IMR-90 (cell line): ENCODE data around the gene SLC9A9. TPM values are rescaled to one million over a fixed set of nuclear protein-coding genes. Genes with fewer than 3 reads are reported as not detected.

Experiments used
- ATAC-seq: fragments of 200-7000 bp; cut with Tn5 transposase; 2 replicates; pipeline ENCODE4 v1.9.1; 2020; ENCODE audit warnings: low read depth, mild to moderate bottlenecking, moderate library complexity
- BruUV-seq: library from RNA; stranded (reverse); fragments of 400-500 nt; replicated peaks from 2 replicates; lab custom pipeline; 2021; lab: Mats Ljungman, UMichigan
- CTCF ChIA-PET: fragments of 300-600 bp; formaldehyde crosslinking; extraction: SDS; loops from one replicate; lab custom pipeline; 2021; ENCODE audit warnings: antibody characterized with exemption; lab: Yijun Ruan, JAX
- POLR2A ChIA-PET: fragments of 300-600 bp; sonication (Branson Sonifier 250); formaldehyde crosslinking; loops from one replicate; lab custom pipeline; 2022; ENCODE audit warnings: antibody characterized with exemption; ENCODE audit not compliant: unreplicated experiment; lab: Charles Lee
- DNase-seq: peaks from one replicate; pipeline ENCODE4 v3.0.0; 2013
- H2AFZ ChIP-seq: replicated peaks from 2 replicates; pipeline ENCODE3; 2013; ENCODE audit warnings: low read length, mild to moderate bottlenecking; ENCODE audit not compliant: poor library complexity
- H2AK5ac ChIP-seq: 2 replicates; pipeline ENCODE4 v1.6.1; 2013; ENCODE audit warnings: low read depth, low read length, inconsistent platforms
- H2AK9ac ChIP-seq: replicated peaks from 2 replicates; pipeline ENCODE3; 2013; ENCODE audit warnings: mild to moderate bottlenecking, low read depth, low read length, moderate library complexity; ENCODE audit not compliant: poor library complexity
- H2BK120ac ChIP-seq: 2 replicates; pipeline ENCODE4 v1.6.1; 2013; ENCODE audit warnings: low read depth, low read length, inconsistent platforms
- H2BK15ac ChIP-seq: 3 replicates; pipeline ENCODE4 v1.6.1; 2013; ENCODE audit warnings: low read depth, low read length, inconsistent platforms
- H2BK20ac ChIP-seq: 2 replicates; pipeline ENCODE4 v1.6.1; 2013; ENCODE audit warnings: low read depth, mild to moderate bottlenecking, inconsistent platforms, low read length, moderate library complexity
- H2BK5ac ChIP-seq: 2 replicates; pipeline ENCODE4 v1.6.1; 2013; ENCODE audit warnings: mild to moderate bottlenecking, low read depth, low read length, inconsistent platforms; ENCODE audit not compliant: poor library complexity, severe bottlenecking
- H3K14ac ChIP-seq: replicated peaks from 2 replicates; pipeline ENCODE4 v1.6.1; 2013; ENCODE audit warnings: low read depth, low read length, inconsistent platforms
- H3K18ac ChIP-seq: 2 replicates; pipeline ENCODE4 v1.6.1; 2013; ENCODE audit warnings: low read depth, low read length, control low read depth
- H3K23ac ChIP-seq: 2 replicates; pipeline ENCODE4 v1.6.1; 2013; ENCODE audit warnings: low read depth, low read length, inconsistent platforms
- H3K27ac ChIP-seq: 2 replicates; pipeline ENCODE4 v1.5.1; 2013; ENCODE audit warnings: mild to moderate bottlenecking, control low read depth, low read length; ENCODE audit not compliant: insufficient read depth
- H3K27me3 ChIP-seq: 2 replicates; pipeline ENCODE4 v1.6.1; 2013; ENCODE audit warnings: low read length; ENCODE audit not compliant: control insufficient read depth, insufficient read depth
- H3K36me3 ChIP-seq: 2 replicates; pipeline ENCODE4 v1.6.1; 2013; ENCODE audit warnings: low read length, mixed read lengths; ENCODE audit not compliant: control insufficient read depth, insufficient read depth
- H3K4ac ChIP-seq: 2 replicates; pipeline ENCODE4 v1.6.1; 2013; ENCODE audit warnings: low read depth, low read length, inconsistent platforms
- H3K4me1 ChIP-seq: 2 replicates; pipeline ENCODE4 v1.6.1; 2013; ENCODE audit warnings: low read length, mixed read lengths; ENCODE audit not compliant: control insufficient read depth, insufficient read depth
- H3K4me2 ChIP-seq: 2 replicates; pipeline ENCODE4 v1.6.1; 2013; ENCODE audit warnings: low read depth, mild to moderate bottlenecking, control low read depth, low read length, moderate library complexity
- H3K4me3 ChIP-seq: 2 replicates; pipeline ENCODE4 v1.5.1; 2013; ENCODE audit warnings: low read depth, mild to moderate bottlenecking, control low read depth, low read length, moderate library complexity; ENCODE audit not compliant: insufficient read depth
- H3K56ac ChIP-seq: 2 replicates; pipeline ENCODE4 v1.6.1; 2013; ENCODE audit warnings: low read length, inconsistent platforms; ENCODE audit not compliant: insufficient read depth; ENCODE audit errors: extremely low read depth
- H3K79me1 ChIP-seq, 2 experiments: 2 replicates each; pipeline ENCODE4 v1.6.1; 2013; ENCODE audit warnings: low read length in 2 of 2, inconsistent platforms in 1 of 2, low read depth in 1 of 2
- H3K9ac ChIP-seq: 2 replicates; pipeline ENCODE4 v1.6.1; 2013; ENCODE audit warnings: low read depth, low read length, control low read depth
- H3K9me1 ChIP-seq: 2 replicates; pipeline ENCODE4 v1.6.1; 2013; ENCODE audit warnings: low read length, inconsistent platforms; ENCODE audit not compliant: insufficient read depth
- H3K9me3 ChIP-seq: 2 replicates; pipeline ENCODE4 v1.6.1; 2013; ENCODE audit warnings: low read length; ENCODE audit not compliant: control insufficient read depth, insufficient read depth
- H4K20me1 ChIP-seq: 2 replicates; pipeline ENCODE4 v1.6.1; 2013; ENCODE audit warnings: low read length, inconsistent platforms; ENCODE audit not compliant: insufficient read depth
- H4K5ac ChIP-seq: 2 replicates; pipeline ENCODE4 v1.6.1; 2013; ENCODE audit warnings: mild to moderate bottlenecking, low read depth, low read length, control low read depth
- H4K8ac ChIP-seq, 2 experiments: 2 replicates each; pipeline ENCODE4 v1.6.1; 2013; ENCODE audit warnings: low read depth in 2 of 2, low read length in 2 of 2, control low read depth in 1 of 2, inconsistent platforms in 1 of 2
- H4K91ac ChIP-seq: 2 replicates; pipeline ENCODE4 v1.6.1; 2013; ENCODE audit warnings: low read depth, low read length, inconsistent platforms; ENCODE audit not compliant: insufficient read depth
- BHLHE40 ChIP-seq: fragments of 150-350 bp; IDR thresholded peaks from 2 replicates; pipeline ENCODE4 v1.6.1; 2016; ENCODE audit warnings: mild to moderate bottlenecking, low read depth, low read length
- MAFK ChIP-seq: IDR thresholded peaks from 2 replicates; pipeline ENCODE4 v1.6.1; 2012; ENCODE audit warnings: low read depth, low read length, improper control_type of control experiment
- MAZ ChIP-seq: IDR thresholded peaks from 2 replicates; pipeline ENCODE4 v1.6.1; 2012; ENCODE audit warnings: low read depth, mild to moderate bottlenecking, low read length, improper control_type of control experiment, moderate library complexity, borderline replicate concordance
- MXI1 ChIP-seq: IDR thresholded peaks from 2 replicates; pipeline ENCODE4 v1.6.1; 2012; ENCODE audit warnings: low read depth, mild to moderate bottlenecking, low read length, moderate library complexity, borderline replicate concordance
- NFE2L2 ChIP-seq: fragments of 150-350 bp; IDR thresholded peaks from 2 replicates; pipeline ENCODE4 v1.6.1; 2016; ENCODE audit warnings: low read depth, mild to moderate bottlenecking, low read length
- POLR2A ChIP-seq: IDR thresholded peaks from 2 replicates; pipeline ENCODE4 v1.6.1; 2012; ENCODE audit warnings: mild to moderate bottlenecking, low read depth, low read length
- RAD21 ChIP-seq: IDR thresholded peaks from 2 replicates; pipeline ENCODE4 v1.6.1; 2012; ENCODE audit warnings: low read length, improper control_type of control experiment
- RCOR1 ChIP-seq: IDR thresholded peaks from 2 replicates; pipeline ENCODE4 v1.6.1; 2012; ENCODE audit warnings: mild to moderate bottlenecking, low read length, improper control_type of control experiment; ENCODE audit not compliant: insufficient replicate concordance
- RFX5 ChIP-seq: IDR thresholded peaks from 2 replicates; pipeline ENCODE4 v1.8.0; 2012; ENCODE audit warnings: low read depth, mild to moderate bottlenecking, low read length, moderate library complexity
- SMC3 ChIP-seq: fragments of 150-350 bp; IDR thresholded peaks from 2 replicates; pipeline ENCODE4 v1.6.1; 2016; ENCODE audit warnings: low read depth, mild to moderate bottlenecking, antibody characterized with exemption, low read length, moderate library complexity
- USF2 ChIP-seq: fragments of 150-350 bp; IDR thresholded peaks from 2 replicates; pipeline ENCODE4 v1.6.1; 2017; ENCODE audit warnings: mild to moderate bottlenecking, antibody characterized with exemption, low read length, low read depth
- WGBS, 2 experiments: methylation state at CpG; one replicate each; pipeline versions ENCODE4 v1.1.5 to v1.1.7; 2013; ENCODE audit warnings: missing lambda C conversion rate in 2 of 2; ENCODE audit not compliant: insufficient read length in 1 of 2; ENCODE audit errors: extremely low coverage in 2 of 2; 5-methylcytosine and 5-hydroxymethylcytosine counted together
- dilution Hi-C: fragments of 300-500 bp; cut with HindIII; formaldehyde crosslinking; loops from one replicate; pipeline ENCODE4 v1.14.3; 2018; ENCODE audit warnings: low sequenced_read_pairs; ENCODE audit not compliant: unreplicated experiment
- in situ Hi-C: fragments of 300-500 bp; cut with MboI; formaldehyde crosslinking; loops from 3 replicates; pipeline ENCODE4 v1.14.3; 2019; ENCODE audit warnings: low sequenced_read_pairs, inconsistent platforms, mixed read lengths
- intact Hi-C: fragments of 100-400 bp; cut with micrococcal nuclease; formaldehyde crosslinking; loops from 2 replicates; pipeline ENCODE4 v1.10.0; 2022
- polyA plus RNA-seq, 3 experiments: library from polyadenylated mRNA; depleted of rRNA; stranded (reverse); fragments of >200 nt; gene quantifications; 2 replicates each; pipeline ENCODE4 v1.2.3, GENCODE V29; 2012; ENCODE audit warnings: low replicate concordance in 1 of 3
- total RNA-seq: library from RNA; depleted of rRNA; stranded (reverse); fragments of >200 nt; gene quantifications from 2 replicates; pipeline ENCODE4 v1.2.3, GENCODE V29; 2012

SLC9A9 gene
- total and polyA plus RNA-seq, 2 of the 4 experiments (the other 2 are of a cell fraction), result 1.4 to 2.3 TPM

GRCh38 chr3:143612541-143612940 lies 235.7 kb downstream of the SLC9A9 start:
- no peak overlapping the region for H2AFZ ChIP-seq
- H3K4me3 ChIP-seq, result no peak overlapping the region
- H2AK5ac ChIP-seq, result no peak overlapping the region
- no peak overlapping the region for H3K4me2 ChIP-seq
- H4K20me1 ChIP-seq, result no peaks in the 10 kb centered on the region
- no peak overlapping the region for H4K5ac ChIP-seq
- BruUV-seq, result no TSS peak
- H3K27ac ChIP-seq, result no peak overlapping the region
- H3K79me1 ChIP-seq, result no peaks in the 10 kb centered on the region
- in situ Hi-C loops (no loop called here), dilution Hi-C loops (no loop called here), intact Hi-C loops (no loop called here)
- ChIA-PET CTCF (no interaction called here), POLR2A (no interaction called here)
- H3K36me3 ChIP-seq, result no peaks in the 10 kb centered on the region
- no peak for ATAC-seq
- no peak for DNase-seq
- H4K91ac ChIP-seq, result no peak overlapping the region
- no peak overlapping the region for H2BK20ac ChIP-seq
- H3K4ac ChIP-seq, result no peak overlapping the region
- no peaks in the 10 kb centered on the region for H3K27me3 ChIP-seq
- no peaks in the 10 kb centered on the region for H3K9me3 ChIP-seq
- TF ChIP-seq NFE2L2 (no peak), MXI1 (no peak), RFX5 (no peak), RCOR1 (no peak), USF2 (no peak), RAD21 (no peak), MAFK (no peak), MAZ (no peak), SMC3 (no peak), BHLHE40 (no peak), POLR2A (no peak)
- H2AK9ac ChIP-seq, result no peak overlapping the region
- no peak overlapping the region for H2BK15ac ChIP-seq
- H4K8ac ChIP-seq, result no peak overlapping the region
- WGBS, 2 experiments, result no CpG with 5 or more reads among the region's 2 CpGs
- no peaks in the 10 kb centered on the region for H3K4me1 ChIP-seq
- H3K9me1 ChIP-seq, result no peaks in the 10 kb centered on the region
- no peak overlapping the region for H3K56ac ChIP-seq
- no peak overlapping the region for H3K9ac ChIP-seq
- no peak overlapping the region for H3K18ac ChIP-seq
- no peak overlapping the region for H3K14ac ChIP-seq
- H3K23ac ChIP-seq, result no peak overlapping the region
- no peak overlapping the region for H2BK120ac ChIP-seq
- H2BK5ac ChIP-seq, result no peak overlapping the region
